Measurements from ENCODE around the gene MRPS12. TPM values are rescaled to one million over a fixed set of nuclear protein-coding genes. Genes with fewer than 3 reads are reported as not detected.

Gene MRPS12
- total and polyA plus RNA-seq, 9 of the 15 experiments (the other 6 are each of a cell fraction or from before 2014, with no cell fraction given), result 8.1 to 174 (median 52.0) TPM

- Histone ChIP-seq H3K9me1 (ENCODE audit: control insufficient read depth, insufficient read depth, low read length) (no peaks in the 10 kb centered on the region), H3K79me2 (ENCODE audit: control insufficient read depth, insufficient read depth, low read length) (peaks cover 30% of the 10 kb centered on the region), H3K9me3 (replicated peaks; ENCODE audit: control insufficient read depth, insufficient read depth, low read depth, low read length) (no peaks in the 10 kb centered on the region), H3K9ac (ENCODE audit: insufficient read depth in 1 of 2, low read depth in 2 of 2, low read length in 2 of 2) (no peak overlapping the region), H3K27ac (ENCODE audit: extremely low read depth, low read depth, low read length) (no peak overlapping the region), H3K4me1 (replicated peaks in 1 of 2; ENCODE audit: control insufficient read depth in 2 of 2, insufficient read depth in 2 of 2, low read length in 2 of 2) (peaks cover 11 to 22% of the 10 kb centered on the region in 2 experiments), H2AFZ (ENCODE audit: low read depth, low read length) (no peak overlapping the region), H3K4me2 (ENCODE audit: insufficient read depth, low read length) (no peak overlapping the region), H3K36me3 (ENCODE audit: control insufficient read depth, insufficient read depth, low read length) (peaks cover 21% of the 10 kb centered on the region; the same call in 1 of the 3 replicates), H3K4me3 (no peak overlapping the region), H3K27me3 (ENCODE audit: control insufficient read depth in 2 of 2, insufficient read depth in 2 of 2, low read length in 2 of 2) (no peaks in the 10 kb centered on the region), H4K20me1 (replicated peaks; ENCODE audit: control insufficient read depth, insufficient read depth, low read length) (no peaks in the 10 kb centered on the region)
- no TSS peak for BruUV-seq (replicated peaks)
- ATAC-seq (no peak), DNase-seq (ENCODE audit: extremely low read depth in 1 of 4, low spot score in 3 of 4) (no peak), FAIRE-seq (no peak)
- intact Hi-C loops (cut with micrococcal nuclease) (no loop called here), in situ Hi-C loops (cut with MboI) (no loop called here)
- peak in 1 of 2 experiments; percentile 47; a peak in 1 of 3 replicates for TF ChIP-seq CBX3 (IDR thresholded peaks at IDR 0.05; ENCODE audit: borderline replicate concordance in 1 of 2, low read length in 2 of 2)
- 0 out of 2 replicates have a peak, but pooled peaks have one; percentile 60 for TF ChIP-seq TRIM28 (IDR thresholded peaks at IDR 0.05)
- peak; percentile 99 for TF ChIP-seq ZNF507 (tag; conservative IDR thresholded peaks at IDR 0.05)
- TF ChIP-seq ZNF354B (CRISPR knock-in tag; IDR thresholded peaks at IDR 0.05), result peak; percentile 94
- TF ChIP-seq BCOR (IDR thresholded peaks at IDR 0.05), result peak; percentile 25; the same call in 1 of the 2 replicates
- no peak for TF ChIP-seq RBBP5 (IDR thresholded peaks at IDR 0.05; ENCODE audit: borderline replicate concordance, insufficient read depth, low read length, poor library complexity, severe bottlenecking)
- ChIA-PET POLR2A (interaction anchor here (0.8 kb wide), 1 partner anchor 168 kb away, joined by 4 read pairs; no protein-coding TSS in a partner anchor), CTCF (ENCODE audit: low intra/inter-chr PET ratio) (no interaction called here)
- 93% methylated on average over 1 of the region's 1 CpG for WGBS (ENCODE audit: insufficient coverage, low coverage, missing lambda C conversion rate)
Observed at GRCh38 chr19:38901683-38902082, 29.1 kb upstream of the MRPS12 start.
